ENCODE results near the gene OSBPL8.

GRCh38 chr12:76329606-76330005 is 230.0 kb downstream of the OSBPL8 start:
- TF ChIP-seq CTCF (IDR thresholded peaks at IDR 0.05) (no peak), ZNF232 (CRISPR knock-in tag; IDR thresholded peaks at IDR 0.05) (no peak), NR2C2 (CRISPR knock-in tag; IDR thresholded peaks at IDR 0.05) (no peak), ELF4 (CRISPR knock-in tag; IDR thresholded peaks at IDR 0.05; ENCODE audit: low read depth) (no peak), PRDM15 (CRISPR knock-in tag; IDR thresholded peaks at IDR 0.05) (no peak), CREB1 (CRISPR knock-in tag; IDR thresholded peaks at IDR 0.05) (no peak)

Measured in WTC11 (cell line).